Thyroid gland (tissue), 4 donors: Measurements from ENCODE around the gene DRC3.

Experiments used
- CTCF ChIP-seq, 6 experiments: fragments of 200-600 bp in 3 of 6; fragments of 450-650 bp in 3 of 6; sonication (generic) in 3 of 6; IDR thresholded peaks; one replicate each; pipeline ENCODE4 v1.5.1; 2016 to 2019; ENCODE audit warnings: antibody characterized with exemption in 6 of 6, mild to moderate bottlenecking in 2 of 6, inconsistent platforms in 1 of 6, moderate library complexity in 1 of 6
- POLR2A ChIP-seq, 2 donors: fragments of 450-650 bp; IDR thresholded peaks; one replicate each; pipeline ENCODE4 v1.6.1; 2017; ENCODE audit warnings: antibody characterized with exemption in 2 of 2, mild to moderate bottlenecking in 2 of 2, moderate library complexity in 1 of 2

GRCh38 chr17:17937201-17937853 is 35.3 kb upstream of the DRC3 start:
- TF ChIP-seq CTCF (IDR thresholded peaks at IDR 0.05) (no peak), POLR2A (IDR thresholded peaks at IDR 0.05) (no peak)
